ENCODE measurements around the gene TMEM26.

GRCh38 chr10:61452151-61452651, 980 bp downstream of the TMEM26 start:
- TF ChIP-seq POLR2A (IDR thresholded peaks at IDR 0.05), result no peak
- TF ChIP-seq CTCF (IDR thresholded peaks at IDR 0.05), result no peak

Measured in stomach (tissue), 4 donors.